SJCRH30 (cell line): ENCODE measurements around the gene CYGB. TPM values are rescaled to one million over a fixed set of nuclear protein-coding genes. Genes with fewer than 3 reads are reported as not detected.
A peak's percentile ranks its signal among the peaks of the same experiment; 100 is the strongest.
"Not testable (repeated sequence)": the region's sequence is repeated elsewhere in the genome, so short reads cannot be mapped to it uniquely, and the experiment has no call there.

Experiments used
- DNase-seq, 2 experiments: peaks; one replicate each; pipeline ENCODE4 v3.0.0-alpha.2; 2015 to 2020
- H3K27ac ChIP-seq: fragments of 250-450 bp; sonication (Bioruptor Pico); 2 replicates; pipeline ENCODE4 v1.5.1; 2020; ENCODE audit warnings: mild to moderate bottlenecking, moderate library complexity
- H3K27me3 ChIP-seq: fragments of 250-450 bp; sonication (Bioruptor Pico); 2 replicates; pipeline ENCODE4 v1.5.1; 2020; ENCODE audit warnings: mild to moderate bottlenecking, moderate library complexity
- H3K36me3 ChIP-seq: fragments of 250-450 bp; sonication (Bioruptor Pico); 2 replicates; pipeline ENCODE4 v1.5.1; 2020; ENCODE audit warnings: mild to moderate bottlenecking, moderate library complexity
- H3K4me1 ChIP-seq: fragments of 250-450 bp; sonication (Bioruptor Pico); 2 replicates; pipeline ENCODE4 v1.5.1; 2020; ENCODE audit warnings: mild to moderate bottlenecking, moderate library complexity
- H3K4me3 ChIP-seq: fragments of 250-450 bp; sonication (Bioruptor Pico); 2 replicates; pipeline ENCODE4 v1.5.1; 2020; ENCODE audit warnings: mild to moderate bottlenecking, moderate library complexity
- H3K9me3 ChIP-seq: fragments of 250-450 bp; sonication (Bioruptor Pico); replicated peaks from 2 replicates; pipeline ENCODE4 v1.5.1; 2020; ENCODE audit warnings: mild to moderate bottlenecking, moderate library complexity
- total RNA-seq: library from RNA; depleted of rRNA; stranded (reverse); fragments of >200 nt; shearing (Covaris generic); gene quantifications from 2 replicates; pipeline ENCODE4 v1.2.3, GENCODE V29; 2014

Gene CYGB
- total RNA-seq, 1 experiment from 2014 or later, result not detected

GRCh38 chr17:76519048-76519966, 18.2 kb downstream of the CYGB start:
- DNase-seq, result no peak
- H3K9me3 ChIP-seq, result no peaks in the 10 kb centered on the region
- H3K4me3 ChIP-seq, result no peak overlapping the region
- no peaks in the 10 kb centered on the region for H3K36me3 ChIP-seq
- no peaks in the 10 kb centered on the region for H3K4me1 ChIP-seq
- peaks cover 31% of the 10 kb centered on the region for H3K27me3 ChIP-seq
- no peak overlapping the region for H3K27ac ChIP-seq

- Histone ChIP-seq H3K36me3 (no peaks in the 10 kb centered on the region), H3K4me1 (no peaks in the 10 kb centered on the region), H3K27ac (no peak overlapping the region), H3K9me3 (no peaks in the 10 kb centered on the region), H3K27me3 (peaks cover 35% of the 10 kb centered on the region), H3K4me3 (no peak overlapping the region)
- no peak for DNase-seq
Measured at GRCh38 chr17:76517638-76518038, 19.9 kb downstream of the CYGB start.

GRCh38 chr17:76515274-76515949, 22.1 kb downstream of the CYGB start:
- no peak for DNase-seq
- Histone ChIP-seq H3K4me1 (no peaks in the 10 kb centered on the region), H3K27ac (no peak overlapping the region), H3K36me3 (no peaks in the 10 kb centered on the region), H3K9me3 (no peaks in the 10 kb centered on the region), H3K4me3 (no peak overlapping the region), H3K27me3 (peaks cover 20% of the 10 kb centered on the region)

GRCh38 chr17:76514355-76514754, 23.2 kb downstream of the CYGB start:
- peaks cover 13% of the 10 kb centered on the region; the same call in 1 of the 2 replicates for H3K27me3 ChIP-seq
- H3K36me3 ChIP-seq, H3K4me3 ChIP-seq, DNase-seq, H3K9me3 ChIP-seq, H3K27ac ChIP-seq, H3K4me1 ChIP-seq: not testable (repeated sequence)

- H3K36me3 ChIP-seq, result no peaks in the 10 kb centered on the region
- H3K27me3 ChIP-seq, result peaks cover 13% of the 10 kb centered on the region; the same call in 1 of the 2 replicates
- H3K27ac ChIP-seq, result no peak overlapping the region
- DNase-seq, result no peak
- no peaks in the 10 kb centered on the region for H3K9me3 ChIP-seq
- H3K4me3 ChIP-seq, result no peak overlapping the region
- no peaks in the 10 kb centered on the region for H3K4me1 ChIP-seq
Measured at GRCh38 chr17:76513306-76513692, 24.2 kb downstream of the CYGB start.

- Histone ChIP-seq H3K9me3 (no peaks in the 10 kb centered on the region), H3K36me3 (no peaks in the 10 kb centered on the region), H3K4me3 (no peak overlapping the region), H3K4me1 (no peaks in the 10 kb centered on the region), H3K27me3 (peaks cover 8% of the 10 kb centered on the region; the same call in 1 of the 2 replicates), H3K27ac (no peak overlapping the region)
- DNase-seq, result no peak
Measured at GRCh38 chr17:76512366-76513305, 24.9 kb downstream of the CYGB start.

GRCh38 chr17:76511668-76512365, 25.7 kb downstream of the CYGB start:
- Histone ChIP-seq H3K4me1 (peaks cover 5% of the 10 kb centered on the region), H3K4me3 (no peak overlapping the region), H3K36me3 (no peaks in the 10 kb centered on the region), H3K27me3 (peaks cover 7% of the 10 kb centered on the region; the same call in 1 of the 2 replicates), H3K27ac (no peak overlapping the region), H3K9me3 (no peaks in the 10 kb centered on the region)
- DNase-seq, result no peak

GRCh38 chr17:76510831-76511244, 26.7 kb downstream of the CYGB start:
- H3K4me3 ChIP-seq, result no peak overlapping the region
- DNase-seq, result peak in 1 of 2 experiments; percentile 58
- peaks cover 9% of the 10 kb centered on the region for H3K4me1 ChIP-seq
- no peaks in the 10 kb centered on the region for H3K36me3 ChIP-seq
- no peaks in the 10 kb centered on the region for H3K9me3 ChIP-seq
- peaks cover 7% of the 10 kb centered on the region; the same call in 1 of the 2 replicates for H3K27me3 ChIP-seq
- H3K27ac ChIP-seq, result no peak overlapping the region

GRCh38 chr17:76508472-76509063, 28.9 kb downstream of the CYGB start:
- H3K27ac ChIP-seq, H3K9me3 ChIP-seq, H3K4me1 ChIP-seq, DNase-seq, H3K4me3 ChIP-seq, H3K36me3 ChIP-seq, H3K27me3 ChIP-seq: not testable (repeated sequence)

- DNase-seq, result peak; percentile 80 to 95
Measured at GRCh38 chr17:76506408-76507345, 30.8 kb downstream of the CYGB start.

GRCh38 chr17:76504117-76504516, 33.4 kb downstream of the CYGB start:
- Histone ChIP-seq H3K36me3 (no peaks in the 10 kb centered on the region), H3K27me3 (no peaks in the 10 kb centered on the region), H3K27ac (no peak overlapping the region), H3K9me3 (no peaks in the 10 kb centered on the region), H3K4me1 (peaks cover 10% of the 10 kb centered on the region), H3K4me3 (no peak overlapping the region)
- DNase-seq, result peak in 1 of 2 experiments; percentile 46

More at GRCh38 chr17:76506408-76507345, 30.8 kb downstream of the CYGB start:
- H3K27me3 ChIP-seq, result no peaks in the 10 kb centered on the region
- H3K4me3 ChIP-seq, result no peak overlapping the region
- no peaks in the 10 kb centered on the region for H3K36me3 ChIP-seq
- H3K27ac ChIP-seq, result no peak overlapping the region
- H3K4me1 ChIP-seq, result peaks cover 9% of the 10 kb centered on the region
- H3K9me3 ChIP-seq, result no peaks in the 10 kb centered on the region

- no peak for DNase-seq
- no peaks in the 10 kb centered on the region for H3K36me3 ChIP-seq
Measured at GRCh38 chr17:76502341-76503211, 34.9 kb downstream of the CYGB start.

More at GRCh38 chr17:76502341-76503211, 34.9 kb downstream of the CYGB start:
- no peak overlapping the region for H3K4me3 ChIP-seq
- H3K27me3 ChIP-seq, result no peaks in the 10 kb centered on the region
- no peak overlapping the region for H3K27ac ChIP-seq
- H3K4me1 ChIP-seq, result peaks cover 20% of the 10 kb centered on the region
- no peaks in the 10 kb centered on the region for H3K9me3 ChIP-seq
